Measurements from ENCODE around the gene TGFB3.
"Not testable (repeated sequence)": the region's sequence is repeated elsewhere in the genome, so short reads cannot be mapped to it uniquely, and the experiment has no call there.

The TGFB3 gene

DNA sequence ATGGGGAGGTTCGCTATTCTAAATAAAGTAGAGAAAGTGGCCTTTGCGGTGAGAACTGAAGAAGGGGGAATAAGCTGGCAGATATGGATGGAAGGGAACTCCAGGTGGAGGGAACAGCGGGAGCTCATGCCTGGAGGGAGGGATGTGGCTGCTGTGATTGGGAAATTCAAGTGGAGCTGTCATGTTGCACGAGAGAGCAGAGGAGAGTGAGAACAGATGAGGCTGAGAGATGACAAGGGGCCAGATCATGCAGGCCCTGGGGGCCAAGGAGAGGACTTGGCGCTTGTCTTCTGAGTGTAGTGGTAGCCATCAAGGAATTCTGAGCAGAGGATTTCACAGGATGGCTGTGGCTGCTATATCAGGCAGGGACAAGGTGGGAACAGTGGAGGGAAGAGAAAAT lies 35.0 kb downstream of the TGFB3 start:
- no peak for DNase-seq

GRCh38 chr14:75944607-75945241 lies 37.1 kb downstream of the TGFB3 start:
- no peak for DNase-seq

DNA sequence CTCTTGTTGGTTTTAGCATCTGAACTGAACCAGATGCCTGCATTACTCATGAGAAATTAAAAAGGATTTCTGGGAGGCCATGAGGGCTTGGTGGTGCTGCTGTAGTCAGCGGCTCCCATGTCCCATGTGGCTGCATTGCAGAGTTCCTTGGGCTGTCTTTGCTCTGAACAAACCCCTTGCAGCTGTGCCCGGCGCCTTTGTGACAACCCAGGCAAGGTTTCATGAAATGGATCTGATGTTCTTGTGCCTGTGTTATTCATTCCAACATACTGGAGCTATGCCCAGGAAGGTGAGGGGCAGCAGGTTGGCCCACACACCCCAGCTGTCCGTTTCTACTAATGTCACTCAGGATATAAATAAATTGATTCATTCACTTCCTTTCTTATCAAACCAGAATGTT lies 40.8 kb downstream of the TGFB3 start:
- DNase-seq, result no peak

DNA sequence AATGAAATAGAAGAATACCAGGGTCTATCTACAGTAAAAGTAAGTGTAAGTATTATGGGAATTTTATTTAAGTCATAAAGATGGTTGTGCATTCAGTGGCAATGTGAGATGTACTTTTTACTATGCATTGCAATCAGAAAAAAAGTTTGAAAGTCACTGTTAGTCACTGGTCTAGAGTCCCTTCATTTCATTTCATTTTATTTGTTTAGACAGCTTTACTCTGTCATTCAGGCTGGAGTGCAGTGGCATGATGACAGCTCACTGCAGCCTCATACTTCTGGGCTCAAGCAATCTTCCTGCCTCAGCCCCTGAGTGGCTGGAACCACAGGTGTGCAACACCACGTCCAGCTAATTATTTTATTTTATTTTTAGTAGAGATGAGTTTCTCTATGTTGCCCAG lies 42.6 kb downstream of the TGFB3 start:
- no peak for DNase-seq

DNA sequence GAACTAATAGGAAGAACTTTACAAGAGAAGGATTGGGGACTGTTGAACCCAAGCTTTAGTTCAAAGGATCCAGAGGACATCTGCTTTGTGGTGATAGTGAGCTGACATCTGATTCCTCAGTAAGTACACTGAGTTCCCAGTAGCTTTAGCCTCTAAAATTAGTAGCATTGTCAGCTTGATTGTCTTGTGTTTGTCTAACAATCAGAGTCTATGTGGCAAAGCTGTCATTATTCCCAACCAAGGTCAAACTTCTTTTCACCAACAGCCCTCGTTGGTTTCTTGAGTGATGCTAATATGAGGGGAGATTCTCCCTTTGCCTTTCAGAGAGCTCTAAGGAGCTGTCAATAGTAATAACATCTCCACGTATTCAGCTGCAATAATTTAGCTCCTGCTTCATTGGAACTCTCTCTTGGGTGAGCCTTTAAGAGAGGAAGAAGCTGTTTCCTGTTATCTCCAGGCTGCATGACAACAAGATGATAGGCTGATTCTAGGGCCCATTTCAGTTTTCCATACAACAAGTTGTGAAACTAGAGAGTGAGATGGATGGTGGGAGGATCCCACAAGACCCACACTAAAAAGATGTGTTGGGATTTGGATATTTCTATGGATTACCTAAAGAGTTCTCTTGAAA lies 46.7 kb downstream of the TGFB3 start:
- DNase-seq, result no peak

DNA sequence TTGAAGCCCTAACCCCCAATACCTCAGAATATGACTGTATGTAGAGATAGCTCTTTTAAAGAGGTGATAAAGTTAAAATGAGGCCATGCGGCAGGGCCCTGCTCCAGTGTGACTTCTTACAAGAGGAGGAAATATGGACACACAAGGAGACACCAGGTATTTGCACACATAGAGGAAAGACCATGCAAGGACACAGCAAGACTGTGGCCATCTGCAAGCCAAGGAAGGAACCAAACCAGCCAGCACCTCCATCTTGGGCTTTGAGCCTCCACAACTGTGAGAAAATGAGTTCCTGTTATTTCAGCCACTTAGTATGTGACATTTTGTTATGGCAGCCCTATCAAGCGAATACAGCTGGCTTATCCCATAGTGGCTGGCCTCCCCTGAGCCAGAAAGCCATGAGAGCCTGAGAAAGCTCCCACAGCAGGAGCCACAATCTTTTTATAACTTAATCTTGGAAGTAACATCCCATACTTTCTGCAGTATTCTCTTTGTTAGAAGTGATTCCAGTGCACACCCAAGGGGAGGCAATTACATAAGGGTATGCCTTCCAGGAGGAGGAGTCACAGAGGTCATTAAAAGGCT lies 48.0 kb downstream of the TGFB3 start:
- DNase-seq, result no peak

- DNase-seq, result no peak
Measured at GRCh38 chr14:75928690-75929181, 53.1 kb downstream of the TGFB3 start.

DNA sequence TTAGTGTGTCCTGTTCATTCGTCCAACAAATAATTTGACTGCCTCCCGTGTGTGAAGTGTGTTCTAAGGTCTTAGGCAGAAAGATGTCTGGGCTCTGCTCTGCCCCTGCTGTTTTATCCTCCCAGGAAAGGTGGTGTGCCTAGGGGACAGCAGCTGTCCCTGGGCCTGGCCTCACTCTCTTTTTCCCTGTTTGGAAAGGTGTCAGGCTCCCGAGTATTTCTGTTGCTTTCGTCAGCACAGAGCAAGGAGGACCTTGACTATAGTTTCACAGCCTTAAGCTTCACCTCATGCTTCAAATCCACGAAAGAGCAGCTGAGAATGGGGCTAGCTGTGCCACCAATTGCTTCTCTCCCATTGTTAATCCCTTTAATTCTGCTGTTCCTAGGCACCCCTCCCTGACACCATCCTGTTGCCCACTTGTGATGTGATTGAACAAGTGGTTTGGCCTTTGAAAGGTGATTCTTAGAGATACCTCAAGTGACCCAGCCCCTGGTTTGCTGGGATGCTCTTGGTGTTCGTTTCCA lies 54.2 kb downstream of the TGFB3 start:
- no peak for DNase-seq

GRCh38 chr14:75926431-75927115 lies 55.2 kb downstream of the TGFB3 start:
- DNase-seq, result no peak

GRCh38 chr14:75925141-75925840 lies 56.5 kb downstream of the TGFB3 start:
- not testable (repeated sequence) for DNase-seq

DNA sequence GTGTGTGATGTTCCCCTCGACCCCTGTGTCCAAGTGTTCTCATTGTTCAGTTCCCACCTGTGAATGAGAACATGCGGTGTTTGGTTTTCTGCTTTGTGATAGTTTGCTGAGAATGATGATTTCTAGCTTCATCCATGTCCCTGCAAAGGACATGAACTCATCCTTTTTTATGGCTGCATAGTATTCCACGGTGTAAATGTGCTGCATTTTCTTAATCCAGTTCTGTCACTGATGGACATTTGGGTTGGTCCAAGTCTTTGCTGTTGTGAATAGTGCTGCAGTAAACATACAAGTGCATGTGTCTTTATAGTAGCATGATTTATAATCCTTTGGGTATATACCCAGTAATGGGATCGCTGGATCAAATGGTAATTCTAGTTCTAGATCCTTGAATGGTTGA lies 61.4 kb downstream of the TGFB3 start:
- not testable (repeated sequence) for DNase-seq

GRCh38 chr14:75917946-75918335 lies 63.9 kb downstream of the TGFB3 start:
- DNase-seq, result no peak

DNA sequence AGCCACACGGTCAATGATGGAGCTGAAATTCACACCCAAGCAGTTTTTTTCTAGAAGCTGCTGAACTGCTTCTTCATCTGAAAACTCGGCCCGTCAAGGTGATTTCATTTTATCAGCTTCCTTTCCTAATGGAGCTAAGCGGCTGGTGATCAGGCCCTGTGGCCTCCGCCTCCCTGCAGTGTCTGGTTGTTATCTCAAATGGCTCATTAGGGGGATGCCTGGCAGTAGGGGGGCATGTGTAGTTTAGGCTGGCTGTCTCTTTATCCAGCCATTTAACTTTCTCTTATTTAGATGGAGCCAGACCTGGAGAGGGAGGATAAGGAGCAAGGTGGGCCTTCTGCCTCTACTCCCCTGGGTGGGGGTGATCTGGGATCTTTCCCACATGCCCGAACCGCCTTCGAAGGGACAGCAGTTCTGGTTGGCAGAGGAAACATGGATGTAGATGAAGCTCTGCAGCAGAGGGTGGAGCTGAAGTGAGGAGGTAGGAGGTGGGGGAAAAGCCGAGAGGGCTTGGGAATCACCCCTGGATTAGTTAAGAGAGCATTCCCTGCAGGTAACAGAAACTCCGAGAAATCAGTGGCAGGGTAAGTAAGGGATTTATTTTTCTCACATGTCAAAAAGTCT lies 64.4 kb downstream of the TGFB3 start:
- DNase-seq, result no peak

DNA sequence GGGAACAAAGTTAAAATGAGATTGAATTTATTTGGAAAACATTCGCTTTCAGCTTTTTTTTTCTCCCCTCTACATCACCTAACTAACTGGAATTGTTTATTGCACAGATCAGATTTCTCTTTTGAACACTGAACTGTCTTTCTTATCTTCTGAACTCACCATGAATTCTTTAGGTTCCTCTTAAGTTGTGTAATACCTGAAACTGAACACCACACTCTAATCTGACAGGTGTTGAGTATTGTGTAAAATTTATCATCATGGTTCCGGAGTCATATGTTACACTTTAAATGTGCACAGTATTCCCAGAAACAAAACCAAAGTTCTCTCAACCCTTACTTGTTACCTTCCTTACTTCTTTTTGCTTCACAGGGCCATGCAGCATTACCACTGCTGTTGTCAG lies 66.8 kb downstream of the TGFB3 start:
- no peak for DNase-seq

DNA sequence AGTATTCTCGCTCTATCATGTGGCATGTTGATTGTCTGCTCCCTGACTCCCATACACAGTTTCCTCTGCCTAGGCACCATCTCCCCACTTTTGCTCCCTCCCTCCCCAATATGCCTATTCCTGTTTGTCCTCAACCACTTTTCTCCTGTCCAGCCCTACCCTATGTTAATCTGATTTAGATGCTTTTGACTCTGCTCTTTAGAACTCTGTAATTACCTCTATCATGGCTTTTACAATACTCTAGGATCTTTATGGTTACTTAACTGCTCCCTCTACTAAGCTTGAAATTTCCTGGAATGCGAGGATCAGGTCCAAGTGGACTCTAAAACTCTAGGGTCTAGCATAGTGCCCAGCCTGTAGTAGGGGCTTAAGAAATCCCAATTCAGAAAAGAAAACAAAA lies 68.6 kb downstream of the TGFB3 start:
- DNase-seq, result no peak

- no peak for DNase-seq
Measured at GRCh38 chr14:75911883-75912282, 69.9 kb downstream of the TGFB3 start.

GRCh38 chr14:75910048-75910447 lies 71.7 kb downstream of the TGFB3 start:
- DNase-seq, result no peak

DNA sequence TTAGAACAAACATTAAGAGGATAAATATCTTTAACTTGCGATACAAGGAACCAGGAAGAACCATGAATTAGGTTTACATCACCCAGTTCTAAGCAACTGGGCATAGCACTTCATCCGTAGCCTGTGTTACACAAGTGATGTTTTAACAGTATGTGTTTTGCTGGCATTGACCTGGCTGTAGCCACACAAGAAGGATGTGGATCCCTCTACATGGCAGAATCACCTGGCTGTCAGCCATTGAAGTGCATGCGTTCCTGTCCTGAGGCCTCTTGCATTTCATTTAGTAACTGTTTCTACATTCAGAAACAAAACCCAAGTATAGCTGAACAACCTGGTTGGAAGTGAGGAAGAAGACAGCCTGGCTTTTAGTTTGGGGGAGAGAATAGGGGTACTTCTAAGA lies 72.2 kb downstream of the TGFB3 start:
- no peak for DNase-seq
